ENCODE measurements around the gene ZNF423. TPM values are rescaled to one million over a fixed set of nuclear protein-coding genes. Genes with fewer than 3 reads are reported as not detected.

ZNF423 gene
- total and polyA plus RNA-seq, 9 of the 15 experiments (the other 6 are each of a cell fraction or from before 2014, with no cell fraction given): not detected

DNA sequence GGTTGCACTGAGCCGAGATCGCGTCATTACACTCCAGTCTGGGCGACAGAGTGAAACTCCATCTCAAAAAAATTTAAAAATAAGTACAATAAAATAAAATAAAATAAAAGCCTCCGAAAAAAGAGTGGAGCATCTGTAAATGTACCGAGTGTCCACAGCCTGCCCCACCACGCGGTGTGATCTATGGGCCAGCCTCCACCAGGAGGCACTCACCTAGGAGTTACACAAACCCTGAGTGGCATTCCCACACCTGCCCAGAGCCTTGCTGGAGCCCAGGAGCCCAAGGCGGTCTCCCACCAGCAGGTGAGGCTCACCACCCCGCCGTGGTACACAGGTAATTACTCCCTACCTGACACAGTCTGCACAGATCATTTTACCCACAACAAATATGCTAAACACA, 183.2 kb downstream of the ZNF423 start:
- ATAC-seq (no peak), DNase-seq (ENCODE audit: extremely low read depth in 1 of 4, low spot score in 3 of 4) (no peak), FAIRE-seq (no peak)
- no peak overlapping the region for H3K4me2 ChIP-seq (ENCODE audit: insufficient read depth, low read length)
- ChIA-PET CTCF (ENCODE audit: low intra/inter-chr PET ratio) (no interaction called here), POLR2A (no interaction called here)
- no peak overlapping the region for H3K9ac ChIP-seq (ENCODE audit: insufficient read depth in 1 of 2, low read depth in 2 of 2, low read length in 2 of 2)
- no peaks in the 10 kb centered on the region for H3K4me1 ChIP-seq (replicated peaks in 1 of 2; ENCODE audit: control insufficient read depth in 2 of 2, insufficient read depth in 2 of 2, low read length in 2 of 2)
- 1% methylated on average over 10 of the region's 11 CpGs for WGBS (ENCODE audit: insufficient coverage, low coverage, missing lambda C conversion rate)
- H3K27me3 ChIP-seq (ENCODE audit: control insufficient read depth in 2 of 2, insufficient read depth in 2 of 2, low read length in 2 of 2): peaks cover 3 to 43% of the 10 kb centered on the region in 2 experiments; a peak in 4 of 5 replicates
- no peak overlapping the region for H3K4me3 ChIP-seq
- no peak overlapping the region for H3K27ac ChIP-seq (ENCODE audit: extremely low read depth, low read depth, low read length)
- in situ Hi-C loops (cut with MboI) (no loop called here), intact Hi-C loops (cut with micrococcal nuclease) (no loop called here)
- no peak overlapping the region for H2AFZ ChIP-seq (ENCODE audit: low read depth, low read length)
- no peaks in the 10 kb centered on the region for H3K9me3 ChIP-seq (replicated peaks; ENCODE audit: control insufficient read depth, insufficient read depth, low read depth, low read length)
- H4K20me1 ChIP-seq (replicated peaks; ENCODE audit: control insufficient read depth, insufficient read depth, low read length): 0 out of 2 replicates have a peak, but pooled peaks cover 3% of the 10 kb centered on the region
- BruUV-seq (replicated peaks): no TSS peak
- no peaks in the 10 kb centered on the region for H3K9me1 ChIP-seq (ENCODE audit: control insufficient read depth, insufficient read depth, low read length)
- H3K79me2 ChIP-seq (ENCODE audit: control insufficient read depth, insufficient read depth, low read length): no peaks in the 10 kb centered on the region
- H3K36me3 ChIP-seq (ENCODE audit: control insufficient read depth, insufficient read depth, low read length): no peaks in the 10 kb centered on the region
- no peak for TF ChIP-seq FOXP1 (CRISPR knock-in tag; IDR thresholded peaks at IDR 0.05)
- TF ChIP-seq, protein P1, sequence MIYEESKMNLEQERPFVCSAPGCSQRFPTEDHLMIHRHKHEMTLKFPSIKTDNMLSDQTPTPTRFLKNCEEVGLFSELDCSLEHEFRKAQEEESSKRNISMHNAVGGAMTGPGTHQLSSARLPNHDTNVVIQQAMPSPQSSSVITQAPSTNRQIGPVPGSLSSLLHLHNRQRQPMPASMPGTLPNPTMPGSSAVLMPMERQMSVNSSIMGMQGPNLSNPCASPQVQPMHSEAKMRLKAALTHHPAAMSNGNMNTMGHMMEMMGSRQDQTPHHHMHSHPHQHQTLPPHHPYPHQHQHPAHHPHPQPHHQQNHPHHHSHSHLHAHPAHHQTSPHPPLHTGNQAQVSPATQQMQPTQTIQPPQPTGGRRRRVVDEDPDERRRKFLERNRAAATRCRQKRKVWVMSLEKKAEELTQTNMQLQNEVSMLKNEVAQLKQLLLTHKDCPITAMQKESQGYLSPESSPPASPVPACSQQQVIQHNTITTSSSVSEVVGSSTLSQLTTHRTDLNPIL (CRISPR knock-in tag; IDR thresholded peaks at IDR 0.05): no peak
- TF ChIP-seq ZNF76 (CRISPR knock-in tag; IDR thresholded peaks at IDR 0.05; ENCODE audit: borderline replicate concordance): no peak
- TF ChIP-seq, protein P2, sequence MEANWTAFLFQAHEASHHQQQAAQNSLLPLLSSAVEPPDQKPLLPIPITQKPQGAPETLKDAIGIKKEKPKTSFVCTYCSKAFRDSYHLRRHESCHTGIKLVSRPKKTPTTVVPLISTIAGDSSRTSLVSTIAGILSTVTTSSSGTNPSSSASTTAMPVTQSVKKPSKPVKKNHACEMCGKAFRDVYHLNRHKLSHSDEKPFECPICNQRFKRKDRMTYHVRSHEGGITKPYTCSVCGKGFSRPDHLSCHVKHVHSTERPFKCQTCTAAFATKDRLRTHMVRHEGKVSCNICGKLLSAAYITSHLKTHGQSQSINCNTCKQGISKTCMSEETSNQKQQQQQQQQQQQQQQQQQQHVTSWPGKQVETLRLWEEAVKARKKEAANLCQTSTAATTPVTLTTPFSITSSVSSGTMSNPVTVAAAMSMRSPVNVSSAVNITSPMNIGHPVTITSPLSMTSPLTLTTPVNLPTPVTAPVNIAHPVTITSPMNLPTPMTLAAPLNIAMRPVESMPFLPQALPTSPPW (CRISPR knock-in tag; IDR thresholded peaks at IDR 0.05): no peak
- TF ChIP-seq ZNF140 (CRISPR knock-in tag; IDR thresholded peaks at IDR 0.05): no peak
- no peak for TF ChIP-seq EZH2 (IDR thresholded peaks at IDR 0.05; ENCODE audit: borderline replicate concordance, low read depth, low read length)
- no peak for TF ChIP-seq LEF1 (IDR thresholded peaks at IDR 0.05)
- TF ChIP-seq BCL6 (CRISPR knock-in tag; IDR thresholded peaks at IDR 0.05): no peak
- TF ChIP-seq, protein P3, sequence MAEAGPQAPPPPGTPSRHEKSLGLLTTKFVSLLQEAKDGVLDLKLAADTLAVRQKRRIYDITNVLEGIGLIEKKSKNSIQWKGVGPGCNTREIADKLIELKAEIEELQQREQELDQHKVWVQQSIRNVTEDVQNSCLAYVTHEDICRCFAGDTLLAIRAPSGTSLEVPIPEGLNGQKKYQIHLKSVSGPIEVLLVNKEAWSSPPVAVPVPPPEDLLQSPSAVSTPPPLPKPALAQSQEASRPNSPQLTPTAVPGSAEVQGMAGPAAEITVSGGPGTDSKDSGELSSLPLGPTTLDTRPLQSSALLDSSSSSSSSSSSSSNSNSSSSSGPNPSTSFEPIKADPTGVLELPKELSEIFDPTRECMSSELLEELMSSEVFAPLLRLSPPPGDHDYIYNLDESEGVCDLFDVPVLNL (CRISPR knock-in tag; IDR thresholded peaks at IDR 0.05; ENCODE audit: low read depth): no peak
- TF ChIP-seq, protein P4, sequence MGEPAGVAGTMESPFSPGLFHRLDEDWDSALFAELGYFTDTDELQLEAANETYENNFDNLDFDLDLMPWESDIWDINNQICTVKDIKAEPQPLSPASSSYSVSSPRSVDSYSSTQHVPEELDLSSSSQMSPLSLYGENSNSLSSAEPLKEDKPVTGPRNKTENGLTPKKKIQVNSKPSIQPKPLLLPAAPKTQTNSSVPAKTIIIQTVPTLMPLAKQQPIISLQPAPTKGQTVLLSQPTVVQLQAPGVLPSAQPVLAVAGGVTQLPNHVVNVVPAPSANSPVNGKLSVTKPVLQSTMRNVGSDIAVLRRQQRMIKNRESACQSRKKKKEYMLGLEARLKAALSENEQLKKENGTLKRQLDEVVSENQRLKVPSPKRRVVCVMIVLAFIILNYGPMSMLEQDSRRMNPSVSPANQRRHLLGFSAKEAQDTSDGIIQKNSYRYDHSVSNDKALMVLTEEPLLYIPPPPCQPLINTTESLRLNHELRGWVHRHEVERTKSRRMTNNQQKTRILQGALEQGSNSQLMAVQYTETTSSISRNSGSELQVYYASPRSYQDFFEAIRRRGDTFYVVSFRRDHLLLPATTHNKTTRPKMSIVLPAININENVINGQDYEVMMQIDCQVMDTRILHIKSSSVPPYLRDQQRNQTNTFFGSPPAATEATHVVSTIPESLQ (CRISPR knock-in tag; IDR thresholded peaks at IDR 0.05): no peak
- TF ChIP-seq BRD4 (IDR thresholded peaks at IDR 0.05): no peak
- TF ChIP-seq DPF2 (IDR thresholded peaks at IDR 0.05): no peak
- TF ChIP-seq, protein P5, sequence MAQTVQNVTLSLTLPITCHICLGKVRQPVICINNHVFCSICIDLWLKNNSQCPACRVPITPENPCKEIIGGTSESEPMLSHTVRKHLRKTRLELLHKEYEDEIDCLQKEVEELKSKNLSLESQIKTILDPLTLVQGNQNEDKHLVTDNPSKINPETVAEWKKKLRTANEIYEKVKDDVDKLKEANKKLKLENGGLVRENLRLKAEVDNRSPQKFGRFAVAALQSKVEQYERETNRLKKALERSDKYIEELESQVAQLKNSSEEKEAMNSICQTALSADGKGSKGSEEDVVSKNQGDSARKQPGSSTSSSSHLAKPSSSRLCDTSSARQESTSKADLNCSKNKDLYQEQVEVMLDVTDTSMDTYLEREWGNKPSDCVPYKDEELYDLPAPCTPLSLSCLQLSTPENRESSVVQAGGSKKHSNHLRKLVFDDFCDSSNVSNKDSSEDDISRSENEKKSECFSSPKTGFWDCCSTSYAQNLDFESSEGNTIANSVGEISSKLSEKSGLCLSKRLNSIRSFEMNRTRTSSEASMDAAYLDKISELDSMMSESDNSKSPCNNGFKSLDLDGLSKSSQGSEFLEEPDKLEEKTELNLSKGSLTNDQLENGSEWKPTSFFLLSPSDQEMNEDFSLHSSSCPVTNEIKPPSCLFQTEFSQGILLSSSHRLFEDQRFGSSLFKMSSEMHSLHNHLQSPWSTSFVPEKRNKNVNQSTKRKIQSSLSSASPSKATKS (CRISPR knock-in tag; IDR thresholded peaks at IDR 0.05): no peak
